ENCODE results near the gene SPATA6L. TPM values are rescaled to one million over a fixed set of nuclear protein-coding genes. Genes with fewer than 3 reads are reported as not detected.

SPATA6L gene
- 1.2 and 1.9 TPM in 2 replicates for total RNA-seq
- long read RNA-seq, partial matches to known transcripts = 0 of 1 reads
- long read RNA-seq, other reads (novel, unspliced or antisense) = 1 of 1 reads

- Mint-ChIP-seq H3K4me1 (ENCODE audit: unreplicated experiment) (peaks cover 47% of the 10 kb centered on the region), H3K36me3 (ENCODE audit: unreplicated experiment) (no peaks in the 10 kb centered on the region), H3K27ac (ENCODE audit: unreplicated experiment) (peak within 1 kb of the TSS; percentile 46), H3K9me3 (ENCODE audit: unreplicated experiment) (no peaks in the 10 kb centered on the region), H3K27me3 (ENCODE audit: unreplicated experiment) (peaks cover 9% of the 10 kb centered on the region), H3K4me3 (ENCODE audit: unreplicated experiment) (peak within 1 kb of the TSS; percentile 76)
- peak; percentile 19 for TF ChIP-seq CTCF (IDR thresholded peaks at IDR 0.05)
- DNase-seq (ENCODE audit: extremely low spot score, unreplicated experiment) = no peak
Observed at GRCh38 chr9:4666042-4666699, at the start of gene SPATA6L. Gene SPATA6L (minus strand): TSS chr9:4666480. CDS start chr9:4666250, 230 bp downstream.

GRCh38 chr9:4714266-4715016 is 48.2 kb upstream of the SPATA6L start:
- H3K4me1 Mint-ChIP-seq (ENCODE audit: unreplicated experiment) = no peaks in the 10 kb centered on the region
- H3K27ac Mint-ChIP-seq (ENCODE audit: unreplicated experiment) = no peak overlapping the region
- no peaks in the 10 kb centered on the region for H3K9me3 Mint-ChIP-seq (ENCODE audit: unreplicated experiment)
- no peak for TF ChIP-seq CTCF (IDR thresholded peaks at IDR 0.05)
- no peaks in the 10 kb centered on the region for H3K27me3 Mint-ChIP-seq (ENCODE audit: unreplicated experiment)
- no peak for DNase-seq (ENCODE audit: extremely low spot score, unreplicated experiment)
- H3K36me3 Mint-ChIP-seq (ENCODE audit: unreplicated experiment) = peaks cover 41% of the 10 kb centered on the region
- no peak overlapping the region for H3K4me3 Mint-ChIP-seq (ENCODE audit: unreplicated experiment)

GRCh38 chr9:4713849-4714248 is 47.6 kb upstream of the SPATA6L start:
- no peaks in the 10 kb centered on the region for H3K27me3 Mint-ChIP-seq (ENCODE audit: unreplicated experiment)
- no peaks in the 10 kb centered on the region for H3K4me1 Mint-ChIP-seq (ENCODE audit: unreplicated experiment)
- no peak overlapping the region for H3K27ac Mint-ChIP-seq (ENCODE audit: unreplicated experiment)
- H3K9me3 Mint-ChIP-seq (ENCODE audit: unreplicated experiment) = no peaks in the 10 kb centered on the region
- no peak for DNase-seq (ENCODE audit: extremely low spot score, unreplicated experiment)
- TF ChIP-seq CTCF (IDR thresholded peaks at IDR 0.05) = no peak
- H3K36me3 Mint-ChIP-seq (ENCODE audit: unreplicated experiment) = peaks cover 44% of the 10 kb centered on the region
- H3K4me3 Mint-ChIP-seq (ENCODE audit: unreplicated experiment) = no peak overlapping the region

- H3K4me3 Mint-ChIP-seq (ENCODE audit: unreplicated experiment) = no peak overlapping the region
- no peaks in the 10 kb centered on the region for H3K4me1 Mint-ChIP-seq (ENCODE audit: unreplicated experiment)
- no peak overlapping the region for H3K27ac Mint-ChIP-seq (ENCODE audit: unreplicated experiment)
- no peaks in the 10 kb centered on the region for H3K27me3 Mint-ChIP-seq (ENCODE audit: unreplicated experiment)
- DNase-seq (ENCODE audit: extremely low spot score, unreplicated experiment) = no peak
- TF ChIP-seq CTCF (IDR thresholded peaks at IDR 0.05) = no peak
- no peaks in the 10 kb centered on the region for H3K9me3 Mint-ChIP-seq (ENCODE audit: unreplicated experiment)
- H3K36me3 Mint-ChIP-seq (ENCODE audit: unreplicated experiment) = peaks cover 36% of the 10 kb centered on the region
Observed at GRCh38 chr9:4709380-4709779, 43.1 kb upstream of the SPATA6L start.

- no peaks in the 10 kb centered on the region for H3K9me3 Mint-ChIP-seq (ENCODE audit: unreplicated experiment)
- TF ChIP-seq CTCF (IDR thresholded peaks at IDR 0.05) = no peak
- H3K27ac Mint-ChIP-seq (ENCODE audit: unreplicated experiment) = no peak overlapping the region
- no peaks in the 10 kb centered on the region for H3K4me1 Mint-ChIP-seq (ENCODE audit: unreplicated experiment)
- no peak overlapping the region for H3K4me3 Mint-ChIP-seq (ENCODE audit: unreplicated experiment)
- no peak for DNase-seq (ENCODE audit: extremely low spot score, unreplicated experiment)
- H3K27me3 Mint-ChIP-seq (ENCODE audit: unreplicated experiment) = no peaks in the 10 kb centered on the region
- peaks cover 46% of the 10 kb centered on the region for H3K36me3 Mint-ChIP-seq (ENCODE audit: unreplicated experiment)
Observed at GRCh38 chr9:4706971-4707622, 40.8 kb upstream of the SPATA6L start.
